HG03432 (cell line): ENCODE measurements around the gene LLGL2.
A peak's percentile ranks its signal among the peaks of the same experiment; 100 is the strongest.
"Not testable (repeated sequence)": the region's sequence is repeated elsewhere in the genome, so short reads cannot be mapped to it uniquely, and the experiment has no call there.

Experiments used
- ATAC-seq: cut with Tn5 transposase; IDR thresholded peaks from one replicate; pipeline ENCODE4 v1.9.1; 2021; ENCODE audit warnings: mild to moderate bottlenecking, moderate library complexity; ENCODE audit not compliant: unreplicated experiment

Gene LLGL2

GRCh38 chr17:75588596-75589011 is 63.1 kb downstream of the LLGL2 start:
- peak; percentile 32 for ATAC-seq

DNA sequence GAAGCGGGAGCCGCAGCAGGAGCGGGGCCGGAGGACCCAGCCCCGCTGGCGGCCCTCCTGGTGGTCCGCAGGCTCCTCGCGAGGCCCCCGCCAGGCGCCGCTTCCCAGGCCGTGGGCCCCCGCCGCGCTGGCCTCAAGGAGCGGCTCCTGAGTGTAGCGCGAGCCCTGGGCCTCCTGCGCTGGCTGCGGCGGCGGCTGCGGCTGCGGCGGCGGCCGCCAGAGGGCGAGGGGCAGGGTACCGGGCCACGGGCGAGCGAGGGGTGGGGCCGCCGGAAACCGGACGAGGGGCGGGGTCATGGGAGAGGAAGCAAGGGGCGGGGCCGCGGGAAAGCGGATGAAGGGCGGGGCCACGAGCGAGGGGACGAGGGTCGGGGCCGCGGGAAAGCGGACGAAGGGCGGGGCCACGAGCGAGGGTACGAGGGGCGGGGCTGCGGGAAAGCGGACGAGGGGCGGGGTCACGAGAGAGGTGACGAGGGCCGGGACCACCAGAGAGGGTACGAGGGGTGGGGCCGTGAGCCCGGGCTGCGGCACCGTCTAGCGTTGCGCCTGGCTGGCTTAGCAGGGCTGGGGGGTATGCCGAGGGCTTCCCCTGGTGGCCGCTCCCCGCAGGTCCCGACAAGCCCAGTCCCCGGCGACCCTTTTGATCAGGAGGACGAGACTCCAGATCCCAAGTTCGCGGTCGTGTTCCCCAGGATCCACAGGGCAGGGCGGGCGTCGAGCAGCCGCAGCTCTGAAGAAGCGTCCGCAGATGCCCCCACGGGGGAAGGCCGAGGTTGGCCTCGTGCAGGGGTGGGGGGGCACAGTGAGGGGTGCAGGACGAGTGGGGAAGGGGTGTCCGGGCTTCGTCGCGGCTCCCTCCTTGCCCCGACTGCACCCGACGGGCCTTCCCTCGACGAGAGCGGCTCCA is 63.8 kb downstream of the LLGL2 start:
- peak; percentile 66 for ATAC-seq

DNA sequence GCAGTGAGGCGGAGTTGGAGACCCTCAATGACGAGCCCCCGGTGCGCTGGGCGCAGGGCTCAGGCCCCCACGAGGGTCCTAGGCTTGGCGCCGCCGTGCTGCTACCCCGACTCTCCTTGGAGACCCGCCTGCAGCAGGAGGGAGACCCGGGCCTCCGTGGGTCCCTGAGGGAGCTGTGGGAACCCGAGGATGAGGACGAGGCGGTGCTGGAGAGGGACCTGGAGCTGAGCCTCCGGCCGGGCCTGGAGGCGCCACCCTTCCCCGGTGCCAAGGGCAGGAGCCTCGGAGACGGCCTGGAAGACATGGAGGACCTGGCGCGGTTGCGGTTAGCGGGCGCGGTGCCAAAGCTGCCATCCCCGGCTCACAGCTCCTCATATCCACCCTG is 64.4 kb downstream of the LLGL2 start:
- no peak for ATAC-seq

DNA sequence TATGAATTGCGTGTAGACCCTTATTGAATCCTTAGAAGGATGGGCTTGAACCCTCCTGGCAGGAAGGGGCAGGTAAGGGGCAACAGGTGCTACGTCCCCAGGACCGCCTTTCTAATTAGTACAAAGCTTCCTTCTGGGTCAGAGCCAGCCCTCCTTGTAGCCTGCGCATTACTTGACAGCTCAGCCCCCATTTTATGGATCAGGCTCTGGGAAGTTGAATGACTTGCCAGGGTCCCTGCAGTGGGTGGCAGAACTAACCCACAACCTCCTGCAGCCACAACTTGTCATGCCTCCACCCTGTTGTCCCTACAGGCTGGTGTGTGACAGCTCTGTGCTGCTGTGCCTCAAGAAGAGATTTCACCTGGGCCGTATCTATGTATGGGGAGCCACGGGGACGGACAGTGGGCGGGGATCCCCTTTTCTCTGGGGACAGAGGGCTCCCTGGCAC is 64.8 kb downstream of the LLGL2 start:
- ATAC-seq: no peak

GRCh38 chr17:75590849-75591721 is 65.6 kb downstream of the LLGL2 start:
- no peak for ATAC-seq

- no peak for ATAC-seq
These were observed 66.3 kb downstream of the LLGL2 start for GRCh38 chr17:75591722-75592302.

- ATAC-seq: no peak
These were observed 67.0 kb downstream of the LLGL2 start for GRCh38 chr17:75592348-75593020.

- ATAC-seq: not testable (repeated sequence)
These were observed 67.9 kb downstream of the LLGL2 start for GRCh38 chr17:75593430-75593829.

GRCh38 chr17:75594499-75595283 is 69.2 kb downstream of the LLGL2 start:
- no peak for ATAC-seq

DNA sequence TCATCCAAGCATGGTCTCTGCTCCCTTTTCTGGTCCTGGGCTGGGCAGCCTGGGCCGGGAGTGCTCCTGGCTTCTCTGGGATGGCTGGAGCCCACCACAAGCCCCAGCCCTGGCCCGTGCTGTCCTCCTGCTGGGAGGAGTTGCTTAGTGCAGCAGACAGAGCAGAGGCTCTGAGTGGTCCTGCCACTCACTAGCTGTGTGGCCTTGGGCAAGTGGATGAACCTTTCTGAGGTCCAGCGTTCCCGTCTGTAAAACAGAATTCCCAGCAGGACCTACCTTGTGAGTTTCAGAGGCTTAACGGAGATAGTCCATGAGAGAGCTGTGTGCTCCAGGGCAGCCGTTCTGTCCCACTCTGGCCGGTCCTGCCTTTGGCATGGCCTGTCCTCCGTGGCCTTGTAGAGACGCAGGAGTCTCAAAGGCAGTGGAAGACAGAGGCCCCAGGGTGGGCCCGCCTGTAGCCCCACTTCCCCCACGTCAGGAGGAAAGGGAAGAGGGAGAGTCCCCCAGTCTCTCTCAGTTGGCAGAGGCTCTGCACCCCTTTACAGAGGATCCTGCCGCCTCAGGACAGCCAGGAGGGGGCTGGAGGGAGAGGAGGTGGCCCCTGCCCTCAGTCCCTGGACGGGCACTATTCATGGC is 69.9 kb downstream of the LLGL2 start:
- no peak for ATAC-seq

- no peak for ATAC-seq
These were observed 70.4 kb downstream of the LLGL2 start for GRCh38 chr17:75595920-75596313.

DNA sequence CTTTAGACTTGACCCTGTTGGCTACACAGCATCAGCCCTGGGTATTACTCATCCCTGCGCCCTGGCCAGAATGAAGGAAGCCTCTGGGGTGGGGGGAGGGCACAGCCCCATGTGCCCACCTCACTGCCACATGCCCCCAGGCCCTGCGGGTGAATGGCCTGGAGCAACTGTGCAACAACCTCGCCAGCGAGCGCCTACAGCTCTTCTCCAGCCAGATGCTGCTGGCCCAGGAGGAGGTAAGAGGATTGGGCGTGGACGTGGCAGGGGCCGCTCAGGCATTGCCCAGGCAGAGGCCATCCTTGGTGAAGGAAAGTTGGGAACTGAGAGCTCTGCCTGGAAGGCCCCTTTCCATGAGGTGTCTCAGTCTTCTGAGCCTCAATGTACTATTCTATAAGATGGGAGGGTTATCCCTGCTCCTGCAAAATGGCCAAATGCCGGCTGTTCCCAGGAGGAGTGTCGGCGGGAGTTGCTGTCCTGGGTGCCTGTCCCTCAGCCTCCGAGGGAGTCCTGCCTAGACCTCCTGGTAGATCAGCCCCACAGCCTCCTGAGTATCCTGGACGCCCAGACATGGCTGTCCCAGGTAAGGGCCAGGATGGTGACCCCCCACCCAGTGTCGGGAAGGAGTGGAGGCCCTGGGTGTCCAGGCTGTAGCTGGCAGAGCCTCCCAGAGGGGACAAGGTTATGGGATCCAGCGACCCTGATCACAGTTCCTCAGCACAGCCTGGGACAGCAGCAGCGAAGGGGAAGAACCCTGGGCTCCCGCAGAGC is 71.0 kb downstream of the LLGL2 start:
- no peak for ATAC-seq

DNA sequence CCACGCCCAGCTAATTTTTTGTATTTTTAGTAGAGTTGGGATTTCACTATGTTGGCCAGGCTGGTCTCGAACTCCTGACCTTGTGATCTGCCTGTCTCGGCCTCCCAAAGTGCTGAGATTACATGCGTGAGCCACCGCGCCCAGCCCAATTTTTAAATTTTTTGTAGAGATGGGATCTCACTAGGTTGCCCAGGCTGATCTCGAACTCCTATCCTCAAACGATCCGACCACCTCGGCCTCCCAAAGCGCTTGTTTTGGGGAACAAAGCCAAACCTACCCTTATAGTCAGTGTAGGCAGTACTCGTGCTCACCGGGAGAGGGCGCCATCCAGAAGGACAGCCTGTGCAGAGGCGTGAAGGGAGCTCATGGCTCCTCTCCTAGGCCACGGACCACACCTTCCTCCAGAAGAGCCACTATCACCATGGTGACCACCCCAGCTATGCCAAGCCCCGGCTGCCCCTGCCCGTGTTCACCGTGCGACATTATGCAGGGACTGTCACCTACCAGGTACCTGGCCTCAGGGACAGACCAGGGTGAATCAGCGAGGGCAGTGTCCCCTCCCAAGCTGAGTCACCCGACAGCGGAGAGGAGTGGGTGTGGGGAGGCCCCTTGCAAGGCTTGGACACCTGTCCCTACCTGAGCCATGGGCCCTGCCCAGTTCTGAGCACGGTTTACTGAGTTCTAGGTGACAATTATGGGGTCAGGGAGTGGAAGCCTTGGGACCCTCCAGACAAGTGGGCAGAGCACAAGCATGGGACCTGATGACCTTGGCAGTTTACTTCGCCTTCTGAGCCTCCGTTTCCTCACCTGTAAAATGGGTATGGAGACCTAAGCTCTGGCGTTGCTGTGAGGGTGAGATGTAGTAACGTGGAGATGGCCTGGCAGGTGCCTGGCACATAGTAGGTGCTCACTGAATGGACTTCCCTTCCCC is 75.8 kb downstream of the LLGL2 start:
- no peak for ATAC-seq

GRCh38 chr17:75602644-75603043 is 77.1 kb downstream of the LLGL2 start:
- no peak for ATAC-seq

GRCh38 chr17:75603123-75603522 is 77.6 kb downstream of the LLGL2 start:
- ATAC-seq: no peak

- no peak for ATAC-seq
These were observed 78.7 kb downstream of the LLGL2 start for GRCh38 chr17:75604034-75604695.

DNA sequence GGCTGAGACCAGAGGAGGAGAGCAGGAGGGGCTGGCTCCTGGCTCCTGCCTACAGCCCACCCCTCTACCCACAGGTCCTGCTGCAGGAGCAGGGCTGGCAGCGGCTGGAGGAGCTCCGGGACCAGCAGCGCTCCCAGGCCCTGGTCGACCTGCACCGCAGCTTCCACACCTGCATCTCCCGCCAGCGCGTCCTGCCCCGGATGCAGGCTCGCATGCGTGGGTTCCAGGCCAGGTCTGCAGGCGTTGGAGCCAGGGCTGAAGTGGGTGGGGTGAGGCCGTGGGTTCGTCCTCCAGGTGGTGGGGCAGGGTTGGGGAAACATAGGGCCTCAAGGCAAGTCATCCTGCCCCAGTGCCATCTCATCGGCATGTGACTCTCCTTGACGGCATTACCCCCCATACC is 80.3 kb downstream of the LLGL2 start:
- ATAC-seq: no peak
